Stimulated activated CD4-positive, alpha-beta T cell treated with anti-CD3 and anti-CD28 coated beads, Interleukin-1b, Interleukin-23, amount 100 ng/mL, for 48 hours (primary cell): ENCODE results near the gene NOX3.
"Not testable (repeated sequence)": the region's sequence is repeated elsewhere in the genome, so short reads cannot be mapped to it uniquely, and the experiment has no call there.

Source experiments
- DNase-seq: peaks from one replicate; pipeline ENCODE4 v3.0.0-alpha.2; 2020

The NOX3 gene

DNA sequence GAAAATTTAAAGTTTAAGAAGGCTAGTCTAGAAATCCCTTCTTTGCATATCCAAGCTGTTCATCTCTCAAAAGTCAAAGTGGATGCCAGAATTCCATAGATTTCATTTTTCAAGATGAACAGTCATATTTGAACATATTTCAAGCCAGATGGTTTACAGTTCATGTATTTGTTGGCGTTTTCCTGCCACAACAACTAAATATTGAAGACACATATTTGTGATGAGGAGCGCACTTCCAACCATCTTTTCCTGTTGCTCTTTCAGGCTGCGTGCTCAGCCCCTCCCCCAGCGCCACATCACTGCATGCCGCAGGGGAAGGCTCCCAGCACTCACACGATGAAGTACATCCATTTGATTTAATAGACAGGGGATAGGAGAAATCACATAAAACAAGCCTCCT, 5.9 kb upstream of the NOX3 start:
- no peak for DNase-seq

DNA sequence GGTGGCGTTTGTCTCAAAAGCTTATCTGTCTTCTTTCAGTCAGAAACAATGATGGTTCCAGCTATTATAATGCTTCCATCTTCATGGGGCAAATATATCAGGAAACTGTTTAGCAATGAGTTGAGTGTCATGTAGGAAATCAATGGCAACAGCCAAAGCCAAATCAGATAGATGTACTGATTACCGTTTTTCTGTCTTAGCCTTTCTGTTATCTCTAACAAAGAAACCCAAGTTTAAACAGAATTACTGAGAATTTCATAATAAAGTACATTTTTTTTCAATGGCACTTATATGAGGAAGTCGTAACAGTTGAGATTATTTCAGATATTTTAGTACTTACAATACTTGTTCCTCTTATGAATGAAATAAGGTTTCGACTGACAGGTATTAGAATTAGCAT, 1.2 kb downstream of the NOX3 start:
- DNase-seq, result no peak

DNA sequence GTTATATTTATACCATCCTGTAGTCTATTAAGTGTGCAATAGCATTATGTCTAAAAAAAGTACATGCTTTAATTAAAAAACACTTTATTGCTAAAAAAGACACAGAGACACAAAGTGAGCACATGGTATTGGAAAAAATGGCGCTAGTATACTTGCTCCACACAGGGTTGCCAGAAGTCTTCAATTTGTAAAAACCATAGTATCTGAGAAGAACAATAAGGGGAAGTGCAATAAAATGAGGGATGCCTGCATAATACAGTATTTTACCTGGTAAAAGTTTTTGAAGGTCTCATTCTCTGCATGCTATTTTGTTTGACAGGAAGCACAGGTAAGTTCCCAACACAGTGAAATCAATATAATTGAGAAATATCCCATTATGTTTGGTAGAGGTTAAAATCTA, 1.6 kb downstream of the NOX3 start:
- DNase-seq, result no peak

DNA sequence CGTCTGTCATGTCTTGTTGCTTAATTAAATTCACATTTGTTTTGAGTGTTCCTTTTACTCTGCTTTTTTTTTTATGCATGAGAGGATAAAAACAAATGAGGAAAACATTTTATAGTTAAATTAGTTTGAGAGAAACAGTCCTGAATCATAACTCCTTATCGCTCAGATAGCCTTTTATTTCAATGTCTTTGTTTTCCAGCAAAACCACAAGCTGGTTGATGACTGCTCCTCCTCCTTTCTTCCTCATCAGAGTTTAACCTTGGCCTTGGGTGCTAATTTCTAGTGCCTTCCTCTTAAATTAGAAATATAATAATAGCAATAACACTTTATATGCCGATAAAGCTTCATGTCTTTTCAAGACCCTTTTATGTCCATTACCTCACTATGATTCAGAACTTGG, 3.1 kb downstream of the NOX3 start:
- DNase-seq, result no peak

DNA sequence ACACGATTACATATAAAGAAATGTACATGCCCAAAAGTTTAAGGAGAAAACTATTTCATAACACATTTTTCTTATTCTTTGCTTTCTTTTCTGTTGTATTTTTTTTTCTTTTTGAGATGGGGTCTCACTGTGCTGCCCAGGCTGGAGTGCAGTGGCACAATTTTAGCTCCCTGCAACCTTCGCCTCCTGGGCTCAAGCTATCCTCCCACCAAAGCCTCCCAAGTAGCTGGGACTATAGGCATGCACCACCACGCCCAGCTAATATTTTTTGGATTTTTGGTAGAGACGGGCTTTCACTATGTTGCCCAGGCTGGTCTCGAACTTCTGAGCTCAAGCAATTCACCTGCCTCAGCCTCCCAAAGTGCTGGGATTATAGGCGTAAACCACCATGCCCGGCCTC, 4.1 kb downstream of the NOX3 start:
- not testable (repeated sequence) for DNase-seq

DNA sequence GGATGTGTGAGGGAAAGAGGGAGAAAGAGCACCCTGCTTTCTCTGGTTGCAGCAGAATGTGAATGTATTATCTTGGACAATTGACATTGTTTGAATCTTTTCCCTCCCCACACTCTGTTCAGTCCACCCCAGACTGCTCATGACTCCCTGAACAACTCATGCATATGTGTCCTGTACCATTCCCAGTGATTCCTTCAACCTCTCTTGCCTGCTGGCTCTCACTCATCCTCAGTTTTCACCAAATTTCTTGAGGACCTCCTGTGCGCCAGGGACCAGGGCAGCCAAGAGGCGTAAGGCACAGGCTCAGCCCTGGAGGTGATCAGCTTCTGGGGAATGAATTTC, 5.4 kb downstream of the NOX3 start:
- DNase-seq, result no peak

DNA sequence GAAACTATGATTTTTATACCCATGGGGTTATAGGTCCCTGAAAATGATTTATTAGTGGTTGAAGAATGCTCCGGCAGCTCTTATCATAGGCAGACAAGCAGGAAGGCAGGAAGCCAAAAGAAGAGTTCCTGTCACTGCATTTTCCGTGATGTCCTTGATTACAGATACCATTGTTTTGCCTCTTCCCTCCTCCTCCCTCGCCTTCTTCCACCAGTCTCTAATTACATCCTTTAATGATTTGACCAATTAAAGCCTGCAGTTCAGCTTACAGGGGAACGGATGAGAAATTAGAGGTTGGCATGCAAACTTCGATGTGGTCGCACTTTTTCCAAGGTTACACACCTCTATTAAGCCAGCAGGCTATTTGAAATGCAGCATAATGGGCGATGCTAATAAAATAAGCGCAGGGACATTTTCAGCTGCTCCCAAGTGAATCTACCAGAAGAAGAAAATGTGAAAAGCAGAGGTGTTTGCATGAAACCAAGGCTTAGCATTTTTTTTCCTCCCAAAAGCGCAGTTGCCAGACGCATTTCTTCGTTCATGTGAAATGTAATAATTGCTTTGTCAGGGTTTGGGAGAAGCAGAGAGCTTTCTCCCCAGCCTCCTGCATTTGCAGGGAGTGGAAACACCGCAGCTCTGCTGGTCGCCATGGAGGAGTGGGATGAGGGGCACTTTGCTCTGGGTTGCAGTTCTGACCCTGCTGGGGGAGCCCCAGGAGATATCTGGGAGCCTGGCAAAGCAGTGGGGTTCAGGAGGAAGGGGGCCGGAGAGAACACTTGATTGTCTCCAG, 6.0 kb downstream of the NOX3 start:
- DNase-seq, result no peak

DNA sequence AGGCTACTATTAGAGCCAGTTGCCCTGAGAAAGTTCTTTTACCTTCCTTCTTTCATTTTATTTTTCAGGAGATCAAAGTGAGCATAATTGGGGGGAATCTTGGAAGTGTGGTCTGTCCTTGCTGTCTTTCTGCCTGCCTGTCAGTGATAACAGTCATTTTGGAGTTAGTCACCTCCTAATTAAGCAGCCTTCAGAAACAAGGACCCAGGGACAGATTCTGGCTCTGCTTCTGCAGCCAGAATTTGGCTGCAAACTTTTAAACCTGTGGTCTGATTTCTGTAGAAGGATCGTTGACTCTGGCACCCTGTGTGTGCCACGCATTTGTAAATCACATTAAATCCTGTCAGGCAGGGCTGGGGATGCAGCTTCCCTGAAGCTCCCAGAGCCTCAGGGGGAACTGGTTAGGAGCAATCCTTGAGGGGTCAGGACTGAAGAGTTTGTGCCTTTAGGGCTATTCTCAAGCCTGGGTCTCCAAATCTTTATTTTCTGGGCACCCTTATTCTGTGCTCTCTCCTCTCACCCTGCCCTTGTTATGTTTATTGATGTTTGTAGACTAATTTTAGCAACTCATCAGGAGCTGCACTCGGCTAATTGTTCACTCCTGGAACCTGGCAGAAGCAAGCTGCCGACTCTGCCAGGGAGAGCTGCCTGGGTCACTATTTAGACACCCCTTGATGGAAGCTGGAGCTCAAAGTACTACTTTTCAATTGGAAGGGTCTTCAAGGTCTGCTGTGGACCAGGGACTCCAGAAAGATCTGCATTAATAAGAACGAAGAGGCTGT, 6.8 kb downstream of the NOX3 start:
- DNase-seq, result no peak

DNA sequence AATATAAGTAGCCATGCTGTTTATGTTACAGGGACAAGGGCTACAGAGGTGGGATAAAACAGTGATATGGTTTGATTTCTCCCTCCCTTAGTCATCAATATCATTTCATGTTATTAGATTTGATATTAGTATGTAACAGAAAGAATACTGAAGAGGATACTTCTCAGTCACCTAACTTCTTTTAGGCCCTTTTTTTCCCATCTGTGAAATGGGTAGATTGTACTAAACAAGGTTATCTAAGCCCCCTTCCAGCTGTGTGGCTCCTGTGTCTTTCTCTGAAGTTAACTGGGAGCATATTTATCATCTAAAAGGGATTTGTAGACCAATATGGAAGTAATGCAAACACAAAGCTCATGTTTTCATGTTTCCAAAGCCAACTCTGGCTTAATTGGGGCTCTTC, 7.7 kb downstream of the NOX3 start:
- DNase-seq, result no peak

DNA sequence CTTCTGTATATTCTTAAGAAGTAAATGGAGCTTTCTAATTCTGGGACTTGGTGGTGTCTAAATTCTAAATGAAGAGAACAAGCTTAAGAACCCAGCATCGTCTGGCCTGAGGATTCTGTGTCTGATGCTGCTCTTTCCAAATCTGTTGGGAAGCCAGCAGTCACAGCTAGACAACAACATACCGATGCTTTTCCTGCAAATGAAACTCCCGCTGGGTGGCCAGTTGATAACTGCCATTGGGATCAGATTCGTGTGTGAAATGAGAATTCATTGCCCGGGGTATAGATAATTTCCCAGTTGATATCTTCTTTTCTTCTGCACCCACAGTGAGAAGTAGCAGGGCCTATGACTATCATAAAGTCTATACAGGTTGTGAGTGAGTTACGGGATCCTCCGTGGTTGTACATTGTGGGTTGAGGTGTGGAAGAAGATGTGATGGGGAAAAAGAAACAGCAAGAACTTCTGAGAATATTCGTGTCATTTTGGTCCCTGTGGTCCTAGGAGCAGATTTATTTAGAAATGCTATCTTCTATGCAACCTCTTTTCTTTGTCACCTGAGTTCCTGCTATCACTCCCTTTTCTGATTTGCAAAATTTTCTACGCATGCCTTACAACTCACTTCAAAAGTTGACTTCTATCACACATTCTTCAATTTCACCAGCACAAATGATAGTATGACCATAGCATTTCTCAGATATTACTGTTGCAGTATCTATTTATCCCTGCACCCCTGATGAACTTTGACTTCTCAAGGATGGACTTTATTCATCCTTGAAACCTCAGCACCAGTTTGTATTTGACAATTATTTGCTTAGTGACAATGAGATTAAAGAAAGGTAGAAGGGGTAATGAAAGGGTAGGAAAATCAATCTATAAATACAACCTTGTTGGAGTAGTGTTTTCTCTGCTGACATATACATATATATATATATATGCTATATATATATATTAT, 10.4 kb downstream of the NOX3 start:
- DNase-seq, result peak; percentile 23

DNA sequence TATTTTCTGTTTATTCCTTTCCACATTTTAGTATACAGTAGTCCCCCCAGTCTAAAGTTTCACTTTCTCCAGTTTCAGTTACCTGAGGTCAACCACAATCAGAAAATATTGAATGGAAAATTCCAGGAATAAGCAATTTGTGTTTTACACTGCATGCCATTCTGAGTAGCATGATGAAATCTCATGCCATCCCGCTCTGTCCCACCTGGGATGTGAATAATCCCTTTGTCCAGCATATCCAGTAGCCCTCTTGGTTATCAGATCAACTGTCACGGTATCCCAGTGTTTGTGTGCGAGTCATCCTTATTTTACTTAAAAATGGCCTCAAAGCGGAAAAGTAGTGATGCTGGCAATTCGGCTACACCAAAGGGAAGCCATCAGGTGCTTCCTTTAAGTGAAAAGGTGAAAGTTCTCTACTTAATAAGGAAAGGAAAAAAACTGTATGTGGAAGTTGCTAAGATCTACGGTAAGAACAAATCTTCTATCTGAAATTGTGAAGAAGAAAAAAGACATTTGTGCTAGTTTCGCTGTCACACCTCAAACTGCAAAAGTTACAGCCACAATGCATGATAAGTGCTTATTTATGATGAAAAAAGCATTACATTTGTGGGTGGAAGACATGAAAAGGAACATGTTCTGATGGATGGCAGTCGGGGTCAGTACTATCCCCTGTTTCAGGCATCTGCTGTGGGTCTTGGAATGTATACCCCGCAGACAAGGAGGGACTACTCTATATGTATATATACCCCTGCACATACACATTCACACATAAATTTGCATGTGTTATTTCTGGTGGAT, 11.3 kb downstream of the NOX3 start:
- DNase-seq, result no peak

DNA sequence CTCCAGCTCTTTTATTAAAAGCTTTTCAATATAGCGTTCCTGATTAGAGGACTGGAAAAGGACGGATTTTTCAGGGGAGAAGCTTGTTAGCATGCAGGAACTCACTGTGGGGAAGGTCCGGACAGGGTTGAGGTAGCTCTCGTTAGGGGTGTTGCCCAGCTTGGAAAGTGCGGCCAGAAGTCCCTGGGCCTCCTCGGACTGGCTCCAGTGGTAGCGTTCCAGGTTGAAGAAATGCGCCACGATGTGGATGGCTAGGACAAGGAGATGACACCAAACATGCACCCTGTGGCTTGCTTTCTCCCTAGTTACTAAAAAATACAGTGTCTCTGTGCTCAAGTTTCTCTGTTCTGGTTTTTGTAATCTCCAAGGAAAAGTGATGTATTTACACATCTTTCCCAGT, 12.5 kb downstream of the NOX3 start:
- DNase-seq, result no peak

DNA sequence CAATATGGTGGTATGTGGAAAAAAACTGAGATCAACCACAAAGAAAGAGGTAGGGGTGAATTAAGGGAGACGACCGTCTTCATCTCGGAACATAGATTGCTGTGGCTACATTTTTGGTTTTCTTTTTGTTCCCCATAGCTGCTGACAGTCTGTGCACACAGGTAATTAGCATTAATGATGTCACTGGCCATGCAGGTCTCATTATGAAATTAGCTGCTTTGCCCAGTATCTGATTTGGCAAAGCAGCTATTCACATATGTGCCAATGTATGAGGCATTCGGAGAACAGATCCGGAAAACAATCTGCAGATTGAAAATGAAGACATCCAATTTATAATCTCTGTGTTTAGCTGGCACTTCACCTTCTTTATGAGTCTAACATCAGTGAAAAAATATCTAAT, 13.1 kb downstream of the NOX3 start:
- no peak for DNase-seq

DNA sequence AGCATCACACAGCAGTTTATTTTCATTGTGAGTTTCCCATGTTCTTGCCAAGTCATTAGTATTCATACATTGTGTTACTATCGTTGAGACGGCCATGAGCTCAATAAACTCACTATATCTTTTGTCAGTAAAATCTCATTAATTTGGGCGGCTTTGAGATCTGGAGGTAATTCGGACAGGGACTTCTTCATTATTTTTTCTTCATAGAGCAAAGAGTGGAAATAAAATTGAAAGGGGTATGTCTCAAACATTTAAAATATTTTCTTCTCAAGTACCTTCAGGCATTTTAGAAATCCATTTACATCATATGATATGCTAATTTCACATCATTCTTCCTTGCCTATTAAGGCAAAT, 14.6 kb downstream of the NOX3 start:
- DNase-seq, result no peak

DNA sequence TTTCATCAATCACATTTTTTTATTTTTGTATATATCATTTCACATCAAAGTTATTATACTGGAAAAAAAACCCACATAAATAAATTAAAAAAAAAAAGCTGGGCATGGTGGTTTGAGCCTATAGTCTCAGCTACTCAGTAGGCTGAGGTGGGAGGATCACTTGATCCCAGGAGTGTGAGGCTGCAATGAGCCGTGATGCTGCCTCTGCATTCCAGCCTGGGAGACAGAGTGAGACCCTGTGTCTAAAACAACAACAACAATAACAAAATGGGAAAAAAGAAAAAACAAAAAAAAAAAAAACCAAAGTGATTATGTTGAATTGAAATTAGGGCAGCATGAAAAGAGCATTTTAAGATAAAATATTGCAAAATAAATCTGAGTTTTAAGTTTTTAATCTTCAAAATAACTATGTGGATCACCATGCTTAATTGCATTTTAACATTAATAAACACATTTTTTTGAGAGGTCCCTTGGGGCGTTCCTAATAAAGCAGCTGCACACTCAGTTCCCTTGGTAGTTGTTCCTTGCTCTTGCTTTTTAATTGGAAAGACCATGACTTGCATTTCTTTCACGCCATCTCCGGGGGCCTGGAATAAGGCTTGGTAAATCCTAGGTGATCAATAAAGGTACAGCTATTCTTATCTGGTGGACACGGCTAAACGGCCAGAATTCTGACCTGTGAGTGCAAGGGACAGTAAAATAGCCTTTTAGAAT, 15.1 kb downstream of the NOX3 start:
- no peak for DNase-seq

DNA sequence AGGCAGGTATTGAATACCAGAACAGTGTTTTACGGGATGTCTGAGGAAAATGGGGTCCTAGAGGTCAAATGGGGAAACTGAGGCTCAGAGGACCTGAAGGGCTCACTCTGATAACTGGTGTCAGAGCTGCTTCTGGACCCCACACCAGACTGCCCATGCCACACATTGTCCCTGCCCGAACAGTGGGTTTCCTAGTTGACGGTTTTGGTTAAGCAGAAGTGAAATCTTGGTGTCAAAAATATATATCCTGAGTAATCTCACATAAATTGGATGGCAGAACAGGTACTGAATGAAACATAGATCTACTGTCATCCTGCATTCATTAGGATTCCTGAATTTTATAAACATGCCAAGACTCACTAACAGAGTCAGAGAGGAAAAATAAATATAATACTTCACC, 16.3 kb downstream of the NOX3 start:
- no peak for DNase-seq

DNA sequence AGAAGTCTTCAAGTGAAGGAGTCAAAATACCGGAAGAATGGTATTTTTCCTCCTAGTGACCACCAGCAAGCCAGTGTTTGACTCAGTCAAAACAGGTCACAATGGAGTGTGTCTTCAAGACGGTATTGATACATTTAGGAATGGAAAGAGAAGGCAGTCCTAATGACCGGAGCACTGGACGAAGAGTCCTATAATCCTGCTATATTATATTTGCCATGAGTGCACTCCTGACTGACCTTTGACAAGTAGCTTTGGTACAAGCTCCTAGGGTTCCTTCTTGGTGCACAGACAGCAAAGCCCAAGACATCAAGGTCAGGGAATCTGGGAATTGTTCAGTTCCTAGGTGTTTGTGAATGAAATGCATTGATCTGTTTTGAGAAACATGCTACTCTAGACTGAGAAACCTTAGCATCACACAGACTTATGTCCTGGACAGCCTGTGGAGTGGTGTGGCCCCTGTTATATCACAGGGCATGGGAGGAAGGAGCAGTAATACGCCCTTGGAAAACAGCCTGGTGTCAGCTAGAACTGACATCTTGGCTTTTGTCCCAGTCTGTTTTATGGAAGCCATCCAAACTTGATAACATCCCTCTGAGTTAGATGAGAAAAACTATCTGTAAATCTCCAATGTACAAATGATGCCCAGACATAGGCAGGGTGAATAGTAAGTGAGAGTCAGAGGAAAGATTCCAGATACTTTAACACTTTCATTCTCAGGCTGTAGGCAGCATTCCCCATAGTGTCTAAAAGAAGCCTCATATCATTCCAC, 18.5 kb downstream of the NOX3 start:
- DNase-seq, result no peak

DNA sequence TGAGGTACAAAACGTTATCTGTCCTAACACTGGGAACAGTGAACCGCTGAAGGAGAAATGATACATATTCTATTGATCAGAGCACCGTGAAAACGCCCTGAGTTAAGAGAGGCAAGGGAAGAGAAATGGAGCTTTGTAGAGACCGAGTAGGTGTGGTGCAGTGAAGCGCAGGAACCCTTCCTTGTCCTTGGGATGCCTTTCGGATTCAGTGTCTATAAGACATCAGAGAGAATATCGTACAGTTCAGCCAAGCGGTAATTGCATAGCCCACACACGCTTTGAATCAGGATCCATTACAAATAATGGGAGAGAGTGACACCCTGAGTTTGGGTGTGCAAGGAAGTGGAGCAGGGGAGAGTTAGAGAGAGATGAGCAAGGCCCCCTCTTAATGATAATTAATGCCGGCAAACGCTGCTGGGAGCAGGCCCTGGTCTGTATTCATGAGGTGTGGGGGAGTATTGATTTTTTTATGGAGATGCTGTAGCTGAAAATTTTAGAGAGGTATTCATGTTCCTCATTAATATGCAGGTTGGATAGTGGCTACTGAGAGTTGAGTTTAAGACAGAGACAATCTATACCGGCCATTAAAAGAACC, 20.7 kb downstream of the NOX3 start:
- DNase-seq, result no peak

DNA sequence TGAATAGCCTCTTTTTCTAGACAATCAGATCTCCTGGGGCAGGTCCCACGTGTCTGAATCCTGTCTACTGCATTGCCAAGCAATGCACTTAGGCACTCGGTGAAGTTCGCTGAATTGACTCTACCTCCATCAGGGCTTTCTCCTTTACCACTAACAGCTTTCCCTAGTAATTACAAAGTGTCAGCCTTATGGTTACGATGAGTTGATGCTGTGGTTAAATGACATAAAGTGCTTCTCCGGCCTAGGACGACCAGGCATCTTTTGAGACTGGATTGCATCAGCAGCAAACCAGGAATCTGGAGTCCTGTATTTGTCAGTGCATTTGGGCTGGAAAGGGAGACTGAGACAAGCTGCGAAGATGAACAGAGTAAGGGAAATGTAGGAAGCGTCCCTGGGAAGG, 21.5 kb downstream of the NOX3 start:
- no peak for DNase-seq

DNA sequence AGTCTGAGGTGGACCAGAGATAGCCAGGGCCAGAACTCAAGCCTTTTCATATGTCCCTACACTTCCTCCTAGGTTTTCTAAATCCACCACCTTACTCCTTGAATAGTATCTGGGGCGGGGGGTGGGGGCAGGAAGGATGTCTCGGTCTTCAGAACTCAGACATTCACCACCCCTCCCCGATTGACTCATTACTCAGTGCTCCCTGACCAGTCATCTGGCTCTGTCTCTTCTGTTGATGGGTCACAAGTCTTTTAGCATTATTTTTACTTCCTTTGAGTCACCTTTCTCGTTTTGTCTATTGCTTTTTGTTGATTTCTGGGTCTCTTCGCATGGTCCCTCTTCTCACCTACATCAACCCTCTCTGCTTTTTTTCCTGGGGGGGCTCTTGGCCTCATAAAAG, 23.3 kb downstream of the NOX3 start:
- DNase-seq, result no peak

DNA sequence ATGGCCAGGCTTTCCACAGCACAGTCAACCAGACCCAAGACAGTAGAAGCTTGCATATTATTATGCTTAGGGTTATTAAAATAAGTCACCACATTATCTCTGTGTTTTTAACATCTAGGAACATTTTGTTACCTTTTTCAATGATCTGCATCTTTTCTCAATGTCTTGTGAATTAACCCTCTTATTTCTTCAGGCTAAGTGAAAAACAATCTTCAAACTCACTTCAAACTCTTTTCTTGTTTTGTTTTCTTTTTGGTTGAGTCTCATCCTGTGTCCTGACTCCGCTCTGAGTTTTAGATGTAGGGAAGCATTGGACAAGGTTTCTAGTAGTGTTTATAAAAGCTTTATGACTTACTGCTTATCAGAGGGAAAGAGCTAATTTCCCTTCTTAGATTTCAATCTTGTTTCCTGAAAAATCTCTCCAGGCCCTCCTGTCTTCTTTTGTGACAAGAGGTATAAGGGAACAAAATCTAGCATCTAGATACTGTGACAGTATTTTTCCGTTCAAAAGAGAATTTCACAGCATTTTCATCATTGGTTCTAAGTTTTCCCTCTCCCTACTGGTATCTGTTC, 26.2 kb downstream of the NOX3 start:
- no peak for DNase-seq
